Measurements from ENCODE around the gene TXLNG. TPM values are rescaled to one million over a fixed set of nuclear protein-coding genes. Genes with fewer than 3 reads are reported as not detected.

The TXLNG gene
- total and polyA plus RNA-seq, 2 of the 4 experiments (the other 2 are of a cell fraction) = 7.0 to 9.7 TPM

GRCh38 chrX:16774746-16775145 is 11.5 kb upstream of the TXLNG start:
- H3K79me1 ChIP-seq (ENCODE audit: low read depth in 1 of 2, low read length in 2 of 2) = no peaks in the 10 kb centered on the region
- TF ChIP-seq MAFK (IDR thresholded peaks at IDR 0.05; ENCODE audit: low read depth, low read length) (no peak), SMC3 (IDR thresholded peaks at IDR 0.05; ENCODE audit: low read depth, low read length) (no peak), FOS (IDR thresholded peaks at IDR 0.05; ENCODE audit: low read depth, low read length) (no peak), RAD21 (IDR thresholded peaks at IDR 0.05; ENCODE audit: low read length) (no peak), CEBPB (IDR thresholded peaks at IDR 0.05; ENCODE audit: low read depth, low read length) (no peak), RFX5 (IDR thresholded peaks at IDR 0.05; ENCODE audit: low read depth, low read length) (no peak)
- WGBS, 2 experiments (ENCODE audit: extremely low coverage in 2 of 2, insufficient read length in 1 of 2) = no CpG with 5 or more reads among the region's 2 CpGs
- no peak overlapping the region for H4K91ac ChIP-seq (ENCODE audit: insufficient read depth, low read depth, low read length)
- intact Hi-C loops (cut with micrococcal nuclease) = no loop called here
- no peak overlapping the region for H2AFZ ChIP-seq (replicated peaks; ENCODE audit: low read length, poor library complexity)
- H4K8ac ChIP-seq (ENCODE audit: low read depth in 2 of 2, low read length in 2 of 2) = no peak overlapping the region
- no peak overlapping the region for H2BK20ac ChIP-seq (ENCODE audit: low read depth, low read length)
- no peak for ATAC-seq (ENCODE audit: low read depth)
- in situ Hi-C loops (cut with MboI; ENCODE audit: low sequenced_read_pairs) = no loop called here
- H3K4me2 ChIP-seq (ENCODE audit: low read depth, low read length) = no peak overlapping the region
- H3K4me3 ChIP-seq (ENCODE audit: insufficient read depth, low read depth, low read length) = no peak overlapping the region
- no TSS peak for BruUV-seq (replicated peaks)
- no peak for DNase-seq
- H2AK5ac ChIP-seq (ENCODE audit: low read depth, low read length) = no peak overlapping the region
- H3K9me1 ChIP-seq (ENCODE audit: insufficient read depth, low read length) = no peaks in the 10 kb centered on the region
- no peaks in the 10 kb centered on the region for H3K4me1 ChIP-seq (ENCODE audit: control insufficient read depth, insufficient read depth, low read length)
- no peak overlapping the region for H3K9ac ChIP-seq (ENCODE audit: low read depth, low read length)
- H2AK9ac ChIP-seq (replicated peaks; ENCODE audit: low read depth, low read length, poor library complexity) = no peak overlapping the region
- H3K56ac ChIP-seq (ENCODE audit: extremely low read depth, insufficient read depth, low read length) = no peak overlapping the region
- no peak overlapping the region for H3K14ac ChIP-seq (replicated peaks; ENCODE audit: low read depth, low read length)
- H3K9me3 ChIP-seq (ENCODE audit: control insufficient read depth, insufficient read depth, low read length) = no peaks in the 10 kb centered on the region
- H3K18ac ChIP-seq (ENCODE audit: low read depth, low read length) = no peak overlapping the region
- H2BK15ac ChIP-seq (ENCODE audit: low read depth, low read length) = no peak overlapping the region
- ChIA-PET CTCF (no interaction called here), POLR2A (ENCODE audit: unreplicated experiment) (no interaction called here)
- no peak overlapping the region for H4K5ac ChIP-seq (ENCODE audit: low read depth, low read length)
- H2BK5ac ChIP-seq (ENCODE audit: low read depth, low read length, poor library complexity, severe bottlenecking) = no peak overlapping the region
- H3K23ac ChIP-seq (ENCODE audit: low read depth, low read length) = no peak overlapping the region
- no peaks in the 10 kb centered on the region for H4K20me1 ChIP-seq (ENCODE audit: insufficient read depth, low read length)
- H3K4ac ChIP-seq (ENCODE audit: low read depth, low read length) = no peak overlapping the region
- H2BK120ac ChIP-seq (ENCODE audit: low read depth, low read length) = no peak overlapping the region
- H3K36me3 ChIP-seq (ENCODE audit: control insufficient read depth, insufficient read depth, low read length) = no peaks in the 10 kb centered on the region
- dilution Hi-C loops (cut with HindIII; ENCODE audit: low sequenced_read_pairs, unreplicated experiment) = no loop called here
- peaks cover 4% of the 10 kb centered on the region; the same call in 1 of the 2 replicates for H3K27me3 ChIP-seq (ENCODE audit: control insufficient read depth, insufficient read depth, low read length)
- no peak overlapping the region for H3K27ac ChIP-seq (ENCODE audit: insufficient read depth, low read length)

All from IMR-90 (cell line).